ENCODE results near the gene C10orf62. TPM values are rescaled to one million over a fixed set of nuclear protein-coding genes. Genes with fewer than 3 reads are reported as not detected.
"Not testable (repeated sequence)": the region's sequence is repeated elsewhere in the genome, so short reads cannot be mapped to it uniquely, and the experiment has no call there.

C10orf62 gene
- total RNA-seq, 2 donors from 2014 or later: 1.3 TPM; not detected in 1

GRCh38 chr10:97561386-97562077, 28.0 kb upstream of the C10orf62 start:
- intact Hi-C loops (cut with DNase I); DNase-seq; ATAC-seq; H3K4me1 ChIP-seq; H3K4me3 ChIP-seq; H3K27me3 ChIP-seq; H3K36me3 ChIP-seq (replicated peaks in 1 of 2; ENCODE audit: insufficient read depth in 1 of 2, low read depth in 2 of 2); H3K9me3 ChIP-seq: not testable (repeated sequence)
- WGBS, 2 donors: 65 to 76% methylated on average over 12 of the region's 12 CpGs
- H3K27ac ChIP-seq: peak overlapping the region in 3 of 4 donors; percentile 32 to 73 (median 60)

- H3K27me3 ChIP-seq; H3K27ac ChIP-seq; intact Hi-C loops (cut with DNase I); ATAC-seq; H3K36me3 ChIP-seq (replicated peaks in 1 of 2; ENCODE audit: insufficient read depth in 1 of 2, low read depth in 2 of 2); H3K4me1 ChIP-seq; H3K9me3 ChIP-seq; DNase-seq; H3K4me3 ChIP-seq: not testable (repeated sequence)
- WGBS, 2 donors: 90 to 95% methylated on average over 5 of the region's 5 CpGs
These were observed 27.2 kb upstream of the C10orf62 start for GRCh38 chr10:97562329-97562728.

GRCh38 chr10:97563337-97563736, 26.2 kb upstream of the C10orf62 start:
- no peak for ATAC-seq
- intact Hi-C loops (cut with DNase I): no loop called here
- WGBS, 2 donors: 90 to 92% methylated on average over 4 of the region's 4 CpGs

GRCh38 chr10:97564776-97565175, 24.7 kb upstream of the C10orf62 start:
- peaks cover 0 to 2% of the 10 kb centered on the region in 2 donors for H3K36me3 ChIP-seq (replicated peaks in 1 of 2; ENCODE audit: insufficient read depth in 1 of 2, low read depth in 2 of 2)
- 81 to 82% methylated on average over 4 of the region's 4 CpGs for WGBS, 2 donors
- TF ChIP-seq CTCF (IDR thresholded peaks at IDR 0.05): no peak
- no peak for TF ChIP-seq POLR2A (IDR thresholded peaks at IDR 0.05)
- no peaks in the 10 kb centered on the region for H3K27me3 ChIP-seq
- no peaks in the 10 kb centered on the region for H3K4me1 ChIP-seq
- DNase-seq: no peak
- intact Hi-C loops (cut with DNase I): no loop called here
- no peak overlapping the region for H3K4me3 ChIP-seq
- no peaks in the 10 kb centered on the region for H3K9me3 ChIP-seq
- ATAC-seq: no peak
- no peak overlapping the region for H3K27ac ChIP-seq

More at GRCh38 chr10:97563337-97563736, 26.2 kb upstream of the C10orf62 start:
- no peak for DNase-seq
- H3K4me3 ChIP-seq: no peak overlapping the region
- no peaks in the 10 kb centered on the region for H3K4me1 ChIP-seq
- no peak for TF ChIP-seq POLR2A (IDR thresholded peaks at IDR 0.05)
- no peak for TF ChIP-seq CTCF (IDR thresholded peaks at IDR 0.05)
- no peaks in the 10 kb centered on the region for H3K9me3 ChIP-seq
- H3K36me3 ChIP-seq (replicated peaks in 1 of 2; ENCODE audit: insufficient read depth in 1 of 2, low read depth in 2 of 2): no peaks in the 10 kb centered on the region
- H3K27ac ChIP-seq: no peak overlapping the region
- no peaks in the 10 kb centered on the region for H3K27me3 ChIP-seq

- peaks cover 12% of the 10 kb centered on the region for H3K4me1 ChIP-seq
- H3K9me3 ChIP-seq: no peaks in the 10 kb centered on the region
- WGBS, 2 donors: 95 to 100% methylated on average over 2 of the region's 2 CpGs
- no peak overlapping the region for H3K27ac ChIP-seq
- no peak for ATAC-seq
- DNase-seq: no peak
- H3K27me3 ChIP-seq: no peaks in the 10 kb centered on the region
- peaks cover 0 to 2% of the 10 kb centered on the region in 2 donors for H3K36me3 ChIP-seq (replicated peaks in 1 of 2; ENCODE audit: insufficient read depth in 1 of 2, low read depth in 2 of 2)
- TF ChIP-seq POLR2A (IDR thresholded peaks at IDR 0.05): no peak
- no peak for TF ChIP-seq CTCF (IDR thresholded peaks at IDR 0.05)
- H3K4me3 ChIP-seq: no peak overlapping the region
- intact Hi-C loops (cut with DNase I): no loop called here
These were observed 23.1 kb upstream of the C10orf62 start for GRCh38 chr10:97566336-97566996.

All from body of pancreas (tissue), 4 donors.